Left ventricle myocardium inferior (tissue), 1 donor: ENCODE measurements around the gene ASPG. TPM values are rescaled to one million over a fixed set of nuclear protein-coding genes. Genes with fewer than 3 reads are reported as not detected.

Experiments
- DNase-seq: peaks from one replicate; pipeline ENCODE4 v3.0.0-alpha.2; 2020
- H3K27ac ChIP-seq: fragments of 200-600 bp; replicated peaks from 2 replicates; pipeline ENCODE4 v1.8.0; 2021
- H3K27me3 ChIP-seq: fragments of 200-600 bp; 2 replicates; pipeline ENCODE4 v1.8.0; 2021; ENCODE audit warnings: low read depth
- H3K36me3 ChIP-seq: fragments of 200-600 bp; 2 replicates; pipeline ENCODE4 v1.8.0; 2021
- H3K4me1 ChIP-seq: fragments of 200-600 bp; 2 replicates; pipeline ENCODE4 v1.8.0; 2021
- H3K4me3 ChIP-seq: fragments of 200-600 bp; 2 replicates; pipeline ENCODE4 v1.8.0; 2021; ENCODE audit warnings: mild to moderate bottlenecking, moderate library complexity
- H3K9me3 ChIP-seq: fragments of 200-600 bp; replicated peaks from 2 replicates; pipeline ENCODE4 v1.8.0; 2021
- intact Hi-C: fragments of 100-400 bp; cut with micrococcal nuclease; formaldehyde crosslinking; loops from one replicate; pipeline ENCODE4 v1.11.0; 2022
- total RNA-seq: library from RNA; stranded (reverse); fragmentation: NEBNext Ultra II Directional; extraction: Animal tissue kit (Norgen Biotek cat#: 25700); gene quantifications from one replicate; pipeline ENCODE4 v1.2.1, GENCODE V29; 2021
- TF ChIP-seq, protein P1 (sequence below): fragments of 200-600 bp; IDR thresholded peaks from 2 replicates; pipeline ENCODE4 v1.8.0; 2021; ENCODE audit warnings: antibody characterized with exemption, mild to moderate bottlenecking, borderline replicate concordance
- donor health status: DM: no; HTN: yes; CAD: no; lungs with severe emphysema.

ASPG gene
- total RNA-seq, 1 donor from 2014 or later = 27.1 TPM

- Histone ChIP-seq H3K9me3 (no peaks in the 10 kb centered on the region), H3K36me3 (no peaks in the 10 kb centered on the region), H3K4me3 (peak overlapping the region; percentile 77), H3K4me1 (peaks cover 59% of the 10 kb centered on the region), H3K27me3 (peaks cover 78% of the 10 kb centered on the region), H3K27ac (no peak overlapping the region)
- TF ChIP-seq, protein P1, sequence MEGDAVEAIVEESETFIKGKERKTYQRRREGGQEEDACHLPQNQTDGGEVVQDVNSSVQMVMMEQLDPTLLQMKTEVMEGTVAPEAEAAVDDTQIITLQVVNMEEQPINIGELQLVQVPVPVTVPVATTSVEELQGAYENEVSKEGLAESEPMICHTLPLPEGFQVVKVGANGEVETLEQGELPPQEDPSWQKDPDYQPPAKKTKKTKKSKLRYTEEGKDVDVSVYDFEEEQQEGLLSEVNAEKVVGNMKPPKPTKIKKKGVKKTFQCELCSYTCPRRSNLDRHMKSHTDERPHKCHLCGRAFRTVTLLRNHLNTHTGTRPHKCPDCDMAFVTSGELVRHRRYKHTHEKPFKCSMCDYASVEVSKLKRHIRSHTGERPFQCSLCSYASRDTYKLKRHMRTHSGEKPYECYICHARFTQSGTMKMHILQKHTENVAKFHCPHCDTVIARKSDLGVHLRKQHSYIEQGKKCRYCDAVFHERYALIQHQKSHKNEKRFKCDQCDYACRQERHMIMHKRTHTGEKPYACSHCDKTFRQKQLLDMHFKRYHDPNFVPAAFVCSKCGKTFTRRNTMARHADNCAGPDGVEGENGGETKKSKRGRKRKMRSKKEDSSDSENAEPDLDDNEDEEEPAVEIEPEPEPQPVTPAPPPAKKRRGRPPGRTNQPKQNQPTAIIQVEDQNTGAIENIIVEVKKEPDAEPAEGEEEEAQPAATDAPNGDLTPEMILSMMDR = no peak
- intact Hi-C loops = no loop called here
- DNase-seq = peak; percentile 13
Observed at GRCh38 chr14:104136472-104137296, 51.2 kb downstream of the ASPG start.

GRCh38 chr14:104137297-104138097, 52.0 kb downstream of the ASPG start:
- Histone ChIP-seq H3K27me3 (peaks cover 71% of the 10 kb centered on the region), H3K9me3 (no peaks in the 10 kb centered on the region), H3K27ac (peak overlapping the region; percentile 89), H3K4me1 (peaks cover 59% of the 10 kb centered on the region), H3K36me3 (no peaks in the 10 kb centered on the region), H3K4me3 (peak overlapping the region; percentile 77)
- intact Hi-C loops = no loop called here
- DNase-seq = peak; percentile 68
- TF ChIP-seq, protein P1 = peak; percentile 92

DNA sequence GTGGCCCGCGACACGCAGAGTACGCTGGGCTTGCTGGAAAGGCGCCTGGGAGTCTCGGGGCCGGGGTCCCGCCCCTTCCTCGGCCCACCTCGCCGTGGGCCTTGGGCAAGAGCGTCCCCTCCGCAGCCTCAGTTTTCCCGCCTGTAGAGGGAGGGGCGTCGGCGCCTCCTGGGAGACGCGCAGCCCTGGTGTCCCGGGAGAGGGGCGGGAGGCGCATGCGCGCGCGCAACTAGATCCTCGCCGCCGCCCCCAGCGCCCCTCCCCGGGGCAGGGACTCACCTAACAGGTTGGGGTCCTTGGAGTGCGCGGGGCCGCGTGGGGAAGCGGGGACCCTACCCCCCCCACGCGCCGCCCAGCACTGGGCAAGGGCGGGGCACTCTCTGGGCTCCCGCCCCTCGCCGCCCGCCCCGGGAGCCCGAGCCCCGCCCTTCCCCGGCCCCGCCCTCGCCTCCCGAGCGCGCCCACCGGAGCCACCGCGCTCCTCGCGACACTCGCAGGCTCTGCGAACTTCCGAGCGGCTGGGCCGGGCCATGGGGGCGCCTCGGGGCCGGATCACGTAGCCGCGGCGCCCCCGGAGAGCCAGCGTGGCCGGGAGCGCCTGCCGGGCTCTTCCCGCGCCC, 52.7 kb downstream of the ASPG start, which contains the start of gene KIF26A:
KIF26A (plus strand) TSS at position 490 of the 620 bp plus-strand sequence. CDS start 136 bp downstream, outside the sequence.
- peak; percentile 60 for DNase-seq
- intact Hi-C loops = no loop called here
- H3K27me3 ChIP-seq = peaks cover 67% of the 10 kb centered on the region

GRCh38 chr14:104138718-104139459, 53.4 kb downstream of the ASPG start:
- peaks cover 65% of the 10 kb centered on the region for H3K4me1 ChIP-seq
- intact Hi-C loops = no loop called here

More for the DNA sequence above, 52.7 kb downstream of the ASPG start, which contains the start of gene KIF26A:
- Histone ChIP-seq H3K27ac (peak within 1 kb of the TSS; percentile 89), H3K36me3 (no peaks in the 10 kb centered on the region), H3K9me3 (no peaks in the 10 kb centered on the region), H3K4me1 (peaks cover 59% of the 10 kb centered on the region), H3K4me3 (peak within 1 kb of the TSS; percentile 77)
- TF ChIP-seq, protein P1 = no peak

More at GRCh38 chr14:104138718-104139459, 53.4 kb downstream of the ASPG start:
- peaks cover 60% of the 10 kb centered on the region for H3K27me3 ChIP-seq
- no peaks in the 10 kb centered on the region for H3K36me3 ChIP-seq
- peak overlapping the region; percentile 77 for H3K4me3 ChIP-seq
- TF ChIP-seq, protein P1 = no peak
- peak; percentile 24 for DNase-seq
- H3K9me3 ChIP-seq = no peaks in the 10 kb centered on the region
- H3K27ac ChIP-seq = peak overlapping the region; percentile 89
